GM12891 (cell line): Measurements from ENCODE around the gene RUSC1.

ENCODE experiments used
- DNase-seq: peaks from one replicate; pipeline ENCODE4 v3.0.0; 2011; ENCODE audit warnings: low spot score; ENCODE audit not compliant: insufficient read length
- FAIRE-seq: peaks from 2 replicates; lab custom pipeline; 2011; peaks lifted over from hg19 to GRCh38; lab: Jason Lieb, UNC
- PAX5 ChIP-seq: IDR thresholded peaks from 2 replicates; pipeline ENCODE4 v1.6.1; 2011; ENCODE audit warnings: low read length, moderate library complexity, mild to moderate bottlenecking; ENCODE audit not compliant: insufficient read depth, severe bottlenecking
- POLR2A ChIP-seq: IDR thresholded peaks from 2 replicates; pipeline ENCODE4 v1.6.1; 2011; ENCODE audit warnings: low read depth, low read length, control low read depth
- POLR2AphosphoS5 ChIP-seq: IDR thresholded peaks from 2 replicates; pipeline ENCODE4 v1.6.1; 2011; ENCODE audit warnings: low read depth, low read length, control low read depth
- POU2F2 ChIP-seq: IDR thresholded peaks from 2 replicates; pipeline ENCODE4 v1.6.1; 2011; ENCODE audit warnings: low read depth, mild to moderate bottlenecking, control low read depth, low read length, moderate library complexity
- SPI1 ChIP-seq: IDR thresholded peaks from 2 replicates; pipeline ENCODE4 v1.6.1; 2011; ENCODE audit warnings: low read depth, low read length, control low read depth
- TAF1 ChIP-seq: IDR thresholded peaks from 2 replicates; pipeline ENCODE4 v1.6.1; 2011; ENCODE audit warnings: low read depth, low read length, control low read depth

The RUSC1 gene

GRCh38 chr1:155334962-155335361 is 14.3 kb downstream of the RUSC1 start:
- FAIRE-seq = no peak
- DNase-seq = no peak
- TF ChIP-seq PAX5 = no peak
- no peak for TF ChIP-seq POLR2AphosphoS5
- no peak for TF ChIP-seq TAF1
- TF ChIP-seq POU2F2 = no peak

DNA sequence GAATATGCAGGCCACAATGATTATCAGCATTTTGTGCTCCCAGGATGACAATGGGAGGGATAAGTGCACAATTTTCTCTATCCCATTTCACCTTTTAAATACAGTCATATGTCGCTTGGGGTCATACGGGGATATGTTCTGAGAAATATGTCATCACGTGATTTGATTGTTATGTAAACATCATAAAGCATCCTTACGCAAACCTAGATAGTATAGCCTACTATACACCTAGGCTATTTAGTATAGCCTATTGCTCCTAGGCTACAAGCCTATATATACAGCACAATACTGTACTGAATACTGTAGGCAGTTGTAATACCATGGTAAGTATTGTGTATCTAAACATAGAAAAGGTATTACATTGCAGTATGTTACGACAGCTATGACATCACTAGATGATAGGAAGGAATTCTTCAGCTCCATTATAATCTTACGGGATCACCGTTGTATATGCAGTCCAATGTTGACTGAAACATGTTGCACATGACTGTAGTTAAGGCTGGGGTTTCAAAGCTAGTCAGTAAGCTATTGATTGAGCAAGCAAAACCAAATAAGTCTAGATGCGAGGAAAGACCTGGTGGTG is 18.9 kb downstream of the RUSC1 start:
- DNase-seq (no peak), FAIRE-seq (peak; percentile 35)
- TF ChIP-seq PAX5 = no peak
- no peak for TF ChIP-seq TAF1
- TF ChIP-seq POU2F2 = no peak
- no peak for TF ChIP-seq POLR2A
- no peak for TF ChIP-seq POLR2AphosphoS5
- TF ChIP-seq SPI1 = no peak

- no peak for FAIRE-seq
- no peak for TF ChIP-seq POU2F2
- TF ChIP-seq POLR2AphosphoS5 = no peak
- no peak for TF ChIP-seq TAF1
- no peak for TF ChIP-seq SPI1
- no peak for TF ChIP-seq PAX5
- TF ChIP-seq POLR2A = no peak
Observed at GRCh38 chr1:155342842-155343241, 22.1 kb downstream of the RUSC1 start.

DNA sequence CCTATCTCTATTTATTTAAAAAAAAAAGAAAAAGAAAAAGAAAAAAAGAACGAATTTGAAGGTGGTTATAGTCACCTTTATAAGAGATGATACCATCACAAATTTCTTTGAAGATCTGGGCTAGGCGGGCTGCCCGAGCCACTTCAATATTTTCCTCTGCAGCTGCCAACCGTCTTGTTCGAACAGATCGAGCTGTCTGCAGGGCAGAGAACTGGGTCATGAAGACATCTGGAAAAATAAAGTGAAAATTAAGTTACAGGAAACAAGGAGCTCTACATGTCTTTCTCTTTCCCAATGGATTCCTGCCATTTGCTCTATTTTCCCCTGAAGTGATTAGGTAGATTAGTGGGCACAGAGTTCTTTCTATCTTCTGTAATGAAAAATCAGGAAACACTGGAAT is 31.9 kb downstream of the RUSC1 start:
- FAIRE-seq = no peak

More at GRCh38 chr1:155342842-155343241, 22.1 kb downstream of the RUSC1 start:
- no peak for DNase-seq

GRCh38 chr1:155360051-155360450 is 39.4 kb downstream of the RUSC1 start:
- no peak for DNase-seq
- no peak for FAIRE-seq

More for the DNA sequence above, 31.9 kb downstream of the RUSC1 start:
- TF ChIP-seq POLR2A (no peak), PAX5 (no peak), SPI1 (no peak), POLR2AphosphoS5 (no peak), POU2F2 (no peak), TAF1 (no peak)
- no peak for DNase-seq

GRCh38 chr1:155379180-155379579 is 58.5 kb downstream of the RUSC1 start:
- no peak for TF ChIP-seq POU2F2
- no peak for TF ChIP-seq TAF1
- TF ChIP-seq SPI1 = no peak
- no peak for TF ChIP-seq POLR2A
- no peak for TF ChIP-seq PAX5
- TF ChIP-seq POLR2AphosphoS5 = no peak
- FAIRE-seq (no peak), DNase-seq (no peak)

More at GRCh38 chr1:155360051-155360450, 39.4 kb downstream of the RUSC1 start:
- TF ChIP-seq POU2F2 (no peak), POLR2A (no peak), POLR2AphosphoS5 (no peak), PAX5 (no peak), TAF1 (no peak), SPI1 (no peak)

GRCh38 chr1:155379631-155380090 is 59.0 kb downstream of the RUSC1 start:
- no peak for FAIRE-seq
- TF ChIP-seq POU2F2 (no peak), TAF1 (no peak), PAX5 (no peak), SPI1 (no peak), POLR2AphosphoS5 (no peak), POLR2A (no peak)
- no peak for DNase-seq
